WI38 (cell line): ENCODE data around the gene NALCN.

Source experiments
- H3K4me3 ChIP-seq: 2 replicates; pipeline ENCODE4 v1.5.1; 2011; ENCODE audit warnings: low read depth, mild to moderate bottlenecking, control low read depth, low read length
- TF ChIP-seq, protein P1 (sequence below): IDR thresholded peaks from 2 replicates; pipeline ENCODE4 v1.5.1; 2012; ENCODE audit warnings: low read depth, mild to moderate bottlenecking, control low read depth, low read length

Gene NALCN

DNA sequence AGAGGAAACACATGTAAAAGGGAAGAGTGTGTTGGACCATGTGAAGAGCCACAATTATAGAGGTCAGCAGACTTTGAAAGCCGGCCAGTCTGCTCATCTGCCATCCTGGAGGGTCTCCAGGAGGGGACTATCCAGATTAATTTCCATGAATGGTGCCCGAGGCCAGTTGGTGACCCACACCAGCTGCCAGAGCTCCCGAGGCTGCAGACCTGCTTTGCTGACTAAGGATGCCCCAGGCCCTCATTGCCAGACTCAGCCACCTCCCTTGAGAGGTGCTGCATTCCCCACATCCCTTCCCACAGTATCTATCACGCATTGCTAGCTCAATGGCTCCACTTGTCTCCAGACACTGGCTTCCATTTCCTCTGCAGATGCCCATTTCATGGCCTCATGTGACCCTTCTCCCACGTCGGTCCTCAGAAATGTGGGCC is 110.3 kb downstream of the NALCN start:
- TF ChIP-seq, protein P1, sequence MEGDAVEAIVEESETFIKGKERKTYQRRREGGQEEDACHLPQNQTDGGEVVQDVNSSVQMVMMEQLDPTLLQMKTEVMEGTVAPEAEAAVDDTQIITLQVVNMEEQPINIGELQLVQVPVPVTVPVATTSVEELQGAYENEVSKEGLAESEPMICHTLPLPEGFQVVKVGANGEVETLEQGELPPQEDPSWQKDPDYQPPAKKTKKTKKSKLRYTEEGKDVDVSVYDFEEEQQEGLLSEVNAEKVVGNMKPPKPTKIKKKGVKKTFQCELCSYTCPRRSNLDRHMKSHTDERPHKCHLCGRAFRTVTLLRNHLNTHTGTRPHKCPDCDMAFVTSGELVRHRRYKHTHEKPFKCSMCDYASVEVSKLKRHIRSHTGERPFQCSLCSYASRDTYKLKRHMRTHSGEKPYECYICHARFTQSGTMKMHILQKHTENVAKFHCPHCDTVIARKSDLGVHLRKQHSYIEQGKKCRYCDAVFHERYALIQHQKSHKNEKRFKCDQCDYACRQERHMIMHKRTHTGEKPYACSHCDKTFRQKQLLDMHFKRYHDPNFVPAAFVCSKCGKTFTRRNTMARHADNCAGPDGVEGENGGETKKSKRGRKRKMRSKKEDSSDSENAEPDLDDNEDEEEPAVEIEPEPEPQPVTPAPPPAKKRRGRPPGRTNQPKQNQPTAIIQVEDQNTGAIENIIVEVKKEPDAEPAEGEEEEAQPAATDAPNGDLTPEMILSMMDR = no peak
- H3K4me3 ChIP-seq = no peak overlapping the region

DNA sequence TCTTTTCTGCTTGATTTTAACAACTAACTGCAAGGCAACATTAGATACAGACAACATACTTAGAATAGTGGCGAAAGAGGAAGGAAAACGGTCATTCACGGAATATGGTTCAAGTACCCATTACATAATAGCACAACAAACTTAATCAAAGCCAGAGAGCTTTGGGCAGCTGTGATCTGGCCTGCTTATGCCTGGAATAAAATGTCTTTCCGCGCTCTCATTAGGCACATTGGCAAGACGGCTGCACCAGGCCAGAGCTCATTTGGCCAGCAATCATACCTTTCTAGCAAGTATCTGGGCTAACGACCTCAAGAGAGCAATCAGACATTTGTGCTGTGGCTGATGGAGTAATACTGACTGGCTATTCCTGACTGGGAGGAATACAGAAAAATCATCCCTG is 112.8 kb downstream of the NALCN start:
- H3K4me3 ChIP-seq = no peak overlapping the region
- TF ChIP-seq, protein P1 = no peak

DNA sequence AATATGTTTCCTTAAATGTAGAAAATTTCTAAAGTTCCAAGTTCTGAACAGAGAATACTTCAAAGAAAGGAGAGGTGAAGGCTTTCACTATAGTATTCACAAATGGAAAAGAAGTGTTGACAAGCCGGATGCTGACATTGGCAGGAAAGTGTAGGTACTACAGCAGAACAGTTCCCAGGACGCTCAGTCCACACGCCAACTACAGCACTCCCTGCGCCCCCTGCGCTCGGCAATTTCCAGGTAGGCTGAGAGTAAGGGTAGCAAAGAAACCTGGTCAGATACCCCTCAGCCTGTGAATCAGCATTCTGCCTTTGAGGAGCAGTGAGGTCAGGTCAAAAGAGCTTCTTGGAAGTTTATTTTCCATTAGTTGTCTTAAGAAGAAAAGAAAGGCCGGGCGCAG is 115.3 kb downstream of the NALCN start:
- TF ChIP-seq, protein P1 = no peak
- no peak overlapping the region for H3K4me3 ChIP-seq

DNA sequence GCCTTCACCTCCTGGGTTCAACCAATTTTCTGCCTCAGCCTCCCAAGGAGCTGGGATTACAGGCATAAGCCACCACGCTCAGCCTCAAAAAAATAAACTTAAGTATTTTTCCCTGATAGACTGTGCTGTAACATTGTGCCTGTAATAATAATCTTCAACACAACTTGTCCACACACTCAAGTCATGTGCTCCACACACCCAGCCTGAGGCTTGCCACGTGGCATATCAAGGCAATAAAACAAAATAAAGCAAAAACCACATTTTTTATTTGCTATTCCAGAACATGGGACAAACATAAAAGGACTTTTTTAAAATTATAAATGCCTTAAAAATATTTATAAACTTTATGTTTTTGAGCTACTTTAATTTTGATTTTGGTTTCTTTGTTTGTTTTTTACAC is 115.8 kb downstream of the NALCN start:
- H3K4me3 ChIP-seq = no peak overlapping the region
- TF ChIP-seq, protein P1 = no peak

DNA sequence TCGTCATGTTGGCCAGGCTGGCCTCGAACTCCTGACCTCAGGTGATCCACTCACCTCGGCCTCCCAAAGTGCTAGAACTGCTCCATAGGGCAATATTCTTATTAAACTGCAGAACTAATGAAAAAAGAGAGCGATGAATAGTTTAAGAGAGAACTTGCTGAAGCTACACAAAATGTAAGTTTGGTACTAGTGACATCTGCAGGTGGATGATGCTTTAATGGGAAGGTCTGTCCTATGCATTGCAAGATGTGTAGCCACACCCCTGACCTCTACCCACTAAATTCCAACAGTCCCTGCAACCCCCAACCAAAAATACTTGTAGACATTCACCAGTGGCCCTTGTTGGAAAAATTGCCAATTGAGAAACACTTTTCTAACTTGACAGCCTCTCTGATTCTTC is 117.8 kb downstream of the NALCN start:
- H3K4me3 ChIP-seq = no peak overlapping the region
- TF ChIP-seq, protein P1 = no peak

DNA sequence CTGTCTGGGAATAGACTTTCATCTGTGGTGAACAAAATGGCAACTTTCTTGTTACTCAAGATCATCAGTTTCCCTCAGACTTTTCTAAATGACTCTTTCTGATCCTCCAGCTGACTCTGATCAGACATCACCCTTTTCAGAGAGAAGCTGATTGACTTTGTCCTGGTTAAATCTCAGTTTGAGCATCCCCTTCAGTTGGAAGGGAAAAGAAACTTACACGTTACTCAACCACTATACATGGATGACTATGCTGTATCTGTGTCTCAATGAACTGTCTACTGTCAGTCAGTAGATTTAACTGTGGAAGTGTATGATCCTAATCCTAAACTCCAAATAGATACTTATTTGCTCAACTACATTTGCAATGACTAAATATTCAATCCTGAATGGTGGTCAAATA is 118.5 kb downstream of the NALCN start:
- TF ChIP-seq, protein P1 = no peak
- no peak overlapping the region for H3K4me3 ChIP-seq

DNA sequence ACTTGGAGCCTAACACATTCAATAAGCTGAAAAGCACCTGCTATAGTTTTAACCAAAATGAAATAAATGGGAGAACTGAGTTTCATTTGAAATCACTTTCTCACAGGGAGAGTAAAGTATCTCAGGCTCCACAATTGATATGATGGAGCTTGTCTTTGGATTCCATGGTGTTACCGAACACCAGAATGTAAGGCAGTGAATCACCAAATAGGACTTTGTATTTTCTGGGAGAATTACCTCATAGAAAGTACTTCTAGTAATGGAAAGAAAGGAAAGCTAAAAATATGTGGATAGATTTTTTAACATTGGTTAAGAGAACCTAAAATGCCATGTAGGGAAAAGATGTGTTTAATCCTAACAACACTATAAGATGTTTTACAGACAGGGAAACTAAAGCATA is 123.6 kb downstream of the NALCN start:
- TF ChIP-seq, protein P1 = no peak
- H3K4me3 ChIP-seq = no peak overlapping the region
